Measurements from ENCODE around the gene C16orf78.

C16orf78 gene

DNA sequence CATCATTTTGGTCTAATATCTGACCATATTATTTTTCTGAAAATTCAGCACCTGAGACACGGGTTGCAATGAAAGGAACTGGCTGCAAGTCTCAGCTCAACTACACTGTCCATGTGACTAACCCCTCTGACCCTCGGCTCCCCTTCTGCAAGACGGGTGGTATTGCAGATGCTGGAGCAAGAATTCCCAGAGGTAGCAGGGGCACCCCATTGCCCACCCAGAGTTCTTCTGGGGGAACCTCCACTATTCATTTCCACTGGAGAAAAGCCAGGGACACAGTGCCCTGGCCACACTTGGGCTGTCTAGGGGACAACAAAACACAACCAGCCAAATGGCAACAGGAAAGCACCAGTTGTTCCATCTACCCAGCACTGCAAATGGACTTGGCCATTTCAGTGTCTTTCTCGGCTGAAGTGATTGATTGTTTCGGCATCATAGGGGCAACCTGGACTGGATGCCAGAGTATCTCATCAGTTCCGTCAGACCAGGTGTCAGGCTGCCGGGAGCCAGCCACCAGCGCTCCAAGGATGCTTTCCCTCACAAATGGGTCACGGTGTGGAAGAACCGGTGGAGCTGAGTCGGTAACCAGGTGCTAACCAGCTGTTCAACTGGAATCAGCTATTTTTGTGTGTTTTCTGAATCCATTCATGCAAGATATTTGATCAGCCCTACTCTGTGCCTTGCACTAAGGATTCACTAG is 58.1 kb downstream of the C16orf78 start:
- Histone ChIP-seq H3K27me3 (ENCODE audit: control insufficient read depth, insufficient read depth, low read length) (no peaks in the 10 kb centered on the region), H3K4me3 (ENCODE audit: low read depth, low read length) (no peak overlapping the region), H3K9me3 (ENCODE audit: control insufficient read depth, insufficient read depth, low read length) (no peaks in the 10 kb centered on the region), H3K27ac (ENCODE audit: low read depth, low read length) (no peak overlapping the region), H3K4me1 (ENCODE audit: control insufficient read depth, insufficient read depth, low read length) (no peaks in the 10 kb centered on the region), H3K9ac (ENCODE audit: low read depth, low read length) (no peak overlapping the region), H3K36me3 (ENCODE audit: control insufficient read depth, insufficient read depth, low read length) (no peaks in the 10 kb centered on the region)

DNA sequence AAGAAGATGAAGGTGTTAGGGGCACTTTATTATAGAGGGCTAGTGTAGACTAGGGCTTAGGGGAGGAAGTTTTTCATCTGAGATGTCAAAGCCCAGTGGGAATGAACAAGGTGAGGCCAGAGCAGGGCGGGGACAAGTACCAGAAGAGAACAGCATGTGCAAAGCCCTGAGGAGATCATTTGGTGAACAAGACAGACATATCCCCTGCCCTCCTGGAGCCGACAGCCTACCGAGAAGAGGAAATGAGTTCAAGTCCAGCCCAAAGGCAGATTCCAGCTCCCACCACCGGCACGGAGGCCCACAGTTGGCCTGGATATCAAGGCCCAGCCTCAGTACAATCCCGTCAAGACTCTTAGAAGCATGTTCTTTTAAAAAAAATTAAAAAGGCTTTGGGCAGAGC is 61.1 kb downstream of the C16orf78 start:
- Histone ChIP-seq H3K36me3 (ENCODE audit: control insufficient read depth, insufficient read depth, low read length) (no peaks in the 10 kb centered on the region), H3K4me3 (ENCODE audit: low read depth, low read length) (no peak overlapping the region), H3K4me1 (ENCODE audit: control insufficient read depth, insufficient read depth, low read length) (no peaks in the 10 kb centered on the region), H3K9ac (ENCODE audit: low read depth, low read length) (no peak overlapping the region), H3K9me3 (ENCODE audit: control insufficient read depth, insufficient read depth, low read length) (no peaks in the 10 kb centered on the region), H3K27me3 (ENCODE audit: control insufficient read depth, insufficient read depth, low read length) (no peaks in the 10 kb centered on the region), H3K27ac (ENCODE audit: low read depth, low read length) (no peak overlapping the region)

DNA sequence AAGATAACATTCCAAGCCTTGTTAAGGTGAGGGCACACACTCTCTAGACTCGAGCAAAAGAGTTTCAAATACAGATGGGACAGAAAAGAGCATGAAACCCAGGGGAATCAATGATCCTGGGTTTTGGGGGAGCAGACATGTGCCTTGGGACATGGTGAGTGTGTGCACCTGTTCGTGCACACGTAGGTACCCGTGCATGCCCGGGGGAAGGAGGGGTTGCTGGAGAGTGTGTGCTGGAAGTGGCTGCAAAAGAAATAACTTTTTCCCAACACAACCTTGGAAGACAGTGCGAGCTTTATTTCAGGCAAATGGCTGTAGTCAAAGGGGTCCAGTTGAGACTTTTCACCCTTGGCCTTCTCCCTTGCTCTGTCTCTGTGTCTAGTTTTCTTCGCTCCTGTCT is 62.6 kb downstream of the C16orf78 start:
- Histone ChIP-seq H3K4me1 (ENCODE audit: control insufficient read depth, insufficient read depth, low read length) (peaks cover 7% of the 10 kb centered on the region; the same call in 1 of the 2 replicates), H3K27me3 (ENCODE audit: control insufficient read depth, insufficient read depth, low read length) (no peaks in the 10 kb centered on the region), H3K9ac (ENCODE audit: low read depth, low read length) (no peak overlapping the region), H3K36me3 (ENCODE audit: control insufficient read depth, insufficient read depth, low read length) (no peaks in the 10 kb centered on the region), H3K9me3 (ENCODE audit: control insufficient read depth, insufficient read depth, low read length) (no peaks in the 10 kb centered on the region), H3K27ac (ENCODE audit: low read depth, low read length) (no peak overlapping the region), H3K4me3 (ENCODE audit: low read depth, low read length) (no peak overlapping the region)

DNA sequence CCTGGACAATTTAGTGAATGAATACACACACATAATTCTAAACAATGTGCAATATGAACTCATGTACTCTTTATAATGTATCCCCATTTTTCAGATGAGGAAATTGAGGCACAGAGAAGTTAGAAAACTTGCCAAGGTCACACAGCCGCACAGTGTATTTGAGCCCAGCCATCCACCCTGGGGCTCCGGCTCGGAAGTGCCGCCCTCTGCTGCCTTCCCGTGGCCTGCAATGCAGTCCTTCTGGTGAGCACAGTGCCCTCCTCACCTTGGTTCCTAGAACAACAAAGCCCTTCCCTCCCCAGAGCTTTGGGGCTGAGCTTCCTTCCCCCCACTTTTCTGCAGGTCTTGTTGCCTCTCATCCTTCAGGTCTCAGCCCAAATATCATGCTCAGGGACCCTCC is 63.7 kb downstream of the C16orf78 start:
- Histone ChIP-seq H3K36me3 (ENCODE audit: control insufficient read depth, insufficient read depth, low read length) (no peaks in the 10 kb centered on the region), H3K9ac (ENCODE audit: low read depth, low read length) (no peak overlapping the region), H3K4me1 (ENCODE audit: control insufficient read depth, insufficient read depth, low read length) (peaks cover 17% of the 10 kb centered on the region), H3K27ac (ENCODE audit: low read depth, low read length) (no peak overlapping the region), H3K4me3 (ENCODE audit: low read depth, low read length) (no peak overlapping the region), H3K9me3 (ENCODE audit: control insufficient read depth, insufficient read depth, low read length) (no peaks in the 10 kb centered on the region), H3K27me3 (ENCODE audit: control insufficient read depth, insufficient read depth, low read length) (no peaks in the 10 kb centered on the region)

DNA sequence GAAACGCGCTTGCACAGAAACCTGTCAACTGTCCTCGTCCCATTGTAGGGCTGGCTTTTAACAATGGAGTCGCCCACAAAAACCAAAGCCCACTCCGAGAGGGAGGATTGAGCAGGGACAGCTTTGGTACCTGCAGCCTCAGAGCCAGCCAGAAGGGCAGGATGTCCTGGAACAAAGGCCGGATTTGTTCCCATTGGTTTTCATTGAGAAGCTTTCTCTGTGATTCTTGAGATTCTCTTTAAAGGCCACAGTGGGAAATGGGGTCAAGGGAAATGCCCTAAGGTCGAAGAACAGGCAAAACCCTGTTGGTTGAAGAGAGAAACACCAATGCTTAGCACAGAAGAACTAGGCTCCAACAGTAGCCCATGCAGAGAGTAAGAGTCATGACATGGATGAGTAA is 65.4 kb downstream of the C16orf78 start:
- no peak overlapping the region for H3K27ac ChIP-seq (ENCODE audit: low read depth, low read length)
- H3K4me1 ChIP-seq (ENCODE audit: control insufficient read depth, insufficient read depth, low read length), result peaks cover 27% of the 10 kb centered on the region
- no peaks in the 10 kb centered on the region for H3K9me3 ChIP-seq (ENCODE audit: control insufficient read depth, insufficient read depth, low read length)
- H3K27me3 ChIP-seq (ENCODE audit: control insufficient read depth, insufficient read depth, low read length), result no peaks in the 10 kb centered on the region
- H3K9ac ChIP-seq (ENCODE audit: low read depth, low read length), result no peak overlapping the region
- H3K36me3 ChIP-seq (ENCODE audit: control insufficient read depth, insufficient read depth, low read length), result no peaks in the 10 kb centered on the region
- no peak overlapping the region for H3K4me3 ChIP-seq (ENCODE audit: low read depth, low read length)

DNA sequence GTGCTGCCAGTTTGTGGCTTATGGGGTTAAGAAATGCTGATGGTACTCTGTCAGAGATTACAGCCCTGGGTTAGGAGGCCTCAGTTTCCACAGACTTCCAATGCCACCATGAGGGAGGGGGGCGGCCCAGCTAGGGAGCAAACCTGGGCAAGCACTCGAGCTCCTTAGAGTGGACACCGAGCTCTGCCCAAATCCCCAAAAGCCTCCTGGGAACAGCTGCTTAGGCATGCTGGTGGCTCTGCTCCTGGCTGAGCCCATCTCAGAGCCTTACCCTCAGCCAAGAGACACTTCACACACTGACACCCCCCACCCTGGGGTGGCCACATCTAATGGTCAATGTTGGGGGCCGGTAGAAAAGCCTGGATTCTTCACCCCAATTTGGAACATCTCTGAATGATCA is 66.1 kb downstream of the C16orf78 start:
- Histone ChIP-seq H3K4me1 (ENCODE audit: control insufficient read depth, insufficient read depth, low read length) (peaks cover 28% of the 10 kb centered on the region), H3K9me3 (ENCODE audit: control insufficient read depth, insufficient read depth, low read length) (no peaks in the 10 kb centered on the region), H3K27ac (ENCODE audit: low read depth, low read length) (no peak overlapping the region), H3K27me3 (ENCODE audit: control insufficient read depth, insufficient read depth, low read length) (no peaks in the 10 kb centered on the region), H3K36me3 (ENCODE audit: control insufficient read depth, insufficient read depth, low read length) (no peaks in the 10 kb centered on the region), H3K4me3 (ENCODE audit: low read depth, low read length) (no peak overlapping the region), H3K9ac (ENCODE audit: low read depth, low read length) (no peak overlapping the region)

DNA sequence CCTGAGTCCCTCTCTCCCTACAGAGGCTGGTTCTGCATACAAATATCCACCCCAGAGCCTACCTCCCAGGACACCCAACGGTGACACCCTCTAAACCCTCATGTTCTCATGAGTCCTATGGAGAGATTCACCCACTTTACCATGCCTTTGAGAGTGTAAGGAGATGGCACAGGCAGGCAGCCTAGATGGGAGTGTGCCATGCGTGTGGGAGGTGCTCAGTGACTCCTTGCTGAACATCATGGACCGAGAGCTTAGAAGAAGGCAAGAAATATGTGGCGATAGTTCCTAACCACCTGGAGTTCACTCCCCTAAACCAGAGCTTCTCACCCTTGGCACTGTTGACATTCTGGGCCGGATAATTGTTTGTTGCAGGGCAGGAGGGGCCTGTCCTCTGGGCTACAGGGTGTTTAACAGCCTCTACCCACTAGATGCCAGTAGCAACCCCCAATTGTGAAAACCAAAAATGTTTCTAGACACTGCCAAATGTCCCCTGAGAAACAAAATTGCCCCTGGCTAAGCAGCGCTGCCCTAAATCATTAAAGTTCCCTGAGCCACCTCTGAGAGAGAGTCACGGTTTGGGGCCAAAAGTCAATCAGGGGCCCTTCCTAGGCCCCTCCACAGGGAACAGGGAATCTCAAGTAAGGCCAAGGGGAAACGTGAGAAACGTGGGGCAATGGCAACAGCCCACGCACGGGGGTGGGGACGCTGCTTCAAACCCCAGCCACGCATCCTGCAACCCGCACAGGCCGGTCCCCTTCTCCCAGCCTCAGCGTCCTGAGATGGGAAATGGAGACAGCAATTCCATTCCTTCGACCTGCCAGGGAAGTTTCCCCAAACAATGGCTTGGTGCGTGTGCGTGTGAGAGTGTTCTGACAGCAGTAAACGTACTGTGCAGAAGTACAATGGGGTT is 66.8 kb downstream of the C16orf78 start:
- no peaks in the 10 kb centered on the region for H3K27me3 ChIP-seq (ENCODE audit: control insufficient read depth, insufficient read depth, low read length)
- no peaks in the 10 kb centered on the region for H3K36me3 ChIP-seq (ENCODE audit: control insufficient read depth, insufficient read depth, low read length)
- no peak overlapping the region for H3K9ac ChIP-seq (ENCODE audit: low read depth, low read length)
- H3K4me3 ChIP-seq (ENCODE audit: low read depth, low read length), result no peak overlapping the region
- H3K27ac ChIP-seq (ENCODE audit: low read depth, low read length), result no peak overlapping the region
- H3K4me1 ChIP-seq (ENCODE audit: control insufficient read depth, insufficient read depth, low read length), result peaks cover 32% of the 10 kb centered on the region
- no peaks in the 10 kb centered on the region for H3K9me3 ChIP-seq (ENCODE audit: control insufficient read depth, insufficient read depth, low read length)

DNA sequence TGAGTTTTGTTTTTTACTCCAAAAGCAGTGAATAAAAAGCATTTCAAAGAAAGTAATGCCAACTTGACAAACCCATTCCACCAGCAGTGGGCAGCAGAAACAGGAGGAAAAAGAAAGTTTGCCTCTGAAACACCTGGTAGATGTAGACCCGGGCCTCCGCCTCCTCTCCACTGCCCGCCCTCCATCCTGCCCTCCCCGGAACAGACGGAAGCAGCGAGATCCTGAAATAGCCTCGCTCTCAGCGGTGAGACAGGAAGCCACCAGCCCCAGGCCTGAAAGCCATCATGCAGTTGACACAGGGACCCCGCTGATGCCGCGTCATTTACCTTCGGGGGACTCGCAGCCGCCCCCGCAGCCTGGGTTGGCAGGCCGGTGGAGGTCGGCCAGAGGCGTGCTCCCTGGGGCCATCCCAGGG is 67.8 kb downstream of the C16orf78 start:
- H3K4me3 ChIP-seq (ENCODE audit: low read depth, low read length), result no peak overlapping the region
- no peak overlapping the region for H3K9ac ChIP-seq (ENCODE audit: low read depth, low read length)
- H3K27ac ChIP-seq (ENCODE audit: low read depth, low read length), result no peak overlapping the region
- no peaks in the 10 kb centered on the region for H3K27me3 ChIP-seq (ENCODE audit: control insufficient read depth, insufficient read depth, low read length)
- peaks cover 35% of the 10 kb centered on the region for H3K4me1 ChIP-seq (ENCODE audit: control insufficient read depth, insufficient read depth, low read length)
- no peaks in the 10 kb centered on the region for H3K9me3 ChIP-seq (ENCODE audit: control insufficient read depth, insufficient read depth, low read length)
- H3K36me3 ChIP-seq (ENCODE audit: control insufficient read depth, insufficient read depth, low read length), result no peaks in the 10 kb centered on the region

DNA sequence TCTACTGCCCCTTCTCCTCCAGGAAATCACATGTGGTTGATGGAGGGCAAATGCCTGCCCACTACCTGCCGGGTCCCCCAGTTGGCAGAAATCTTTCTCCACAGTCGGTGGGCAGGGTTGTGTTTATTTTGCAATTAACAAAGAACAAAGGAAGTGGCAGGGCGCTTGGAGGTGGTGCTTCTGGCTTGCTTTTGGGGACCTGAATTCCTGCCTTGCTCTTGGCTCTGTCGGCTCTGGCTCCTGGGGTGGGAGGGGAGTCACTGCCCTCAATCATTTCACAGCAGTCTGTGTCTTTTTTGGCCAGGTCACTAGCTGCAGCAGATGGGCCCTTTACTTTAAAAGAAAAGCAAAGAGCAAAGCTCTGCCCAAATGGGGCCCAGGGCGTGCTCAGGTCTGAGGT is 69.2 kb downstream of the C16orf78 start:
- Histone ChIP-seq H3K27ac (ENCODE audit: low read depth, low read length) (no peak overlapping the region), H3K9ac (ENCODE audit: low read depth, low read length) (no peak overlapping the region), H3K27me3 (ENCODE audit: control insufficient read depth, insufficient read depth, low read length) (no peaks in the 10 kb centered on the region), H3K36me3 (ENCODE audit: control insufficient read depth, insufficient read depth, low read length) (no peaks in the 10 kb centered on the region), H3K4me3 (ENCODE audit: low read depth, low read length) (no peak overlapping the region), H3K4me1 (ENCODE audit: control insufficient read depth, insufficient read depth, low read length) (peaks cover 35% of the 10 kb centered on the region), H3K9me3 (ENCODE audit: control insufficient read depth, insufficient read depth, low read length) (no peaks in the 10 kb centered on the region)

DNA sequence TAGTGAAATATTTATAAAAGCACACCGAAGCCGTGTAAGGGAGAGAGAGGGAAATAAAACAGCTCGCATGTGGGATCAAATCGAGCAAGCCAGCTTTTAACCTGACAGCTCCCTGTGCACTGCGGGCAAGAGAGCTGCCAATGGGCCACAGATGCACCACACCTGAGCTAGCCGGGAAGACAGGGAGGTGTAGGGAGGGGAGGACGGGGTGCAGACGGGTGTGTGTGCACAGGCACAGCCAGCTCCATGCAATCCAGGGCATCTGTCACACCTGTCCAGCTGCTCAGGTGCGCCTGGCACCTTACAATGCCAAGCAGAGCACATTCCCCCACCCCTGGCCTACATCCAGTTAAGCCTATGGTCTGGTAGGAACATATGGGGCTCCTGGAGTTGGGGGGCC is 70.0 kb downstream of the C16orf78 start:
- Histone ChIP-seq H3K27ac (ENCODE audit: low read depth, low read length) (no peak overlapping the region), H3K4me3 (ENCODE audit: low read depth, low read length) (no peak overlapping the region), H3K9ac (ENCODE audit: low read depth, low read length) (no peak overlapping the region), H3K4me1 (ENCODE audit: control insufficient read depth, insufficient read depth, low read length) (peaks cover 35% of the 10 kb centered on the region), H3K27me3 (ENCODE audit: control insufficient read depth, insufficient read depth, low read length) (no peaks in the 10 kb centered on the region), H3K9me3 (ENCODE audit: control insufficient read depth, insufficient read depth, low read length) (no peaks in the 10 kb centered on the region), H3K36me3 (ENCODE audit: control insufficient read depth, insufficient read depth, low read length) (no peaks in the 10 kb centered on the region)

DNA sequence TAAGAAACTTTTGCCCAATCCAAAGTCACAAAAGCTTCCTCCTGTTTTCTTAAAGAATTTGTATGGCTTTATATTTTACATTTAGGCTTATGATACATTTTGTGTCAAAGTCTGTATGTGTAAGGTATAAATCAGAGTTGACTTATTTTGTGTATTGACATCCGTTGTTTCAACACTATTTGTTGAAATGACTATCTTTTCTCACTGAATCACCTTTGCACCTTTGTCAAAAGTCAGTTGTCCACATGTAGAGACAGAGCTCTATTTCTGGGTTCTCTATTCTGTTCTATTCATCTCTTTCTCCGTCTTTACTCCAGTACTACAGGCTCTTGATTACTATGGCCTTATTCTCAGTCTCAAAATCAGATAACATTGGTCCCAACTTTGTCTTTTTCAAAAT is 73.2 kb downstream of the C16orf78 start:
- Histone ChIP-seq H3K27ac (ENCODE audit: low read depth, low read length) (no peak overlapping the region), H3K4me3 (ENCODE audit: low read depth, low read length) (no peak overlapping the region), H3K9ac (ENCODE audit: low read depth, low read length) (no peak overlapping the region), H3K9me3 (ENCODE audit: control insufficient read depth, insufficient read depth, low read length) (no peaks in the 10 kb centered on the region), H3K4me1 (ENCODE audit: control insufficient read depth, insufficient read depth, low read length) (peaks cover 23% of the 10 kb centered on the region), H3K36me3 (ENCODE audit: control insufficient read depth, insufficient read depth, low read length) (no peaks in the 10 kb centered on the region), H3K27me3 (ENCODE audit: control insufficient read depth, insufficient read depth, low read length) (no peaks in the 10 kb centered on the region)

All from HUES48 (cell line).